ENCODE results near the gene MRPL50. TPM values are rescaled to one million over a fixed set of nuclear protein-coding genes. Genes with fewer than 3 reads are reported as not detected.

MRPL50 gene
- polyA plus RNA-seq, 4 donors = 18.0 to 31.2 (median 24.4) TPM

DNA sequence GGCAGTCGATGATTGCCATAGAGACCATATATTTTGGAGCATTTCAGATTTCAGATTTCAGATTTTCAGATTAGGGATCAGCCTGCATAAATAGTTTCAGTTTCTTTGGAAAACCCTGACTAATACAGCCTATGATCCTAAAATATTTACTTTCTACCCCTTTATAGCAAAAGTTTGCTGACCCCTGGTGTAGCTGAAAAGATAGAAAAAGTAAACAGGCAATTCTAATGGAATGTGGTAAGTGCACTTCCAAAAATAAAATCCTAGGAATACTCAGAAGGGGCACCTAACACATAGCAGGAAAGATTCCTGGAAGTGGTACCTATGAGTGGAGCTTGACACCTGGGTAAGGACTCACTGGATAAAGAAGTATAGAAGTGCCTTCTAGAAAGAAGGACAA, 48.1 kb downstream of the MRPL50 start:
- DNase-seq (ENCODE audit: low read depth in 4 of 4, low spot score in 3 of 4) = no peak

DNA sequence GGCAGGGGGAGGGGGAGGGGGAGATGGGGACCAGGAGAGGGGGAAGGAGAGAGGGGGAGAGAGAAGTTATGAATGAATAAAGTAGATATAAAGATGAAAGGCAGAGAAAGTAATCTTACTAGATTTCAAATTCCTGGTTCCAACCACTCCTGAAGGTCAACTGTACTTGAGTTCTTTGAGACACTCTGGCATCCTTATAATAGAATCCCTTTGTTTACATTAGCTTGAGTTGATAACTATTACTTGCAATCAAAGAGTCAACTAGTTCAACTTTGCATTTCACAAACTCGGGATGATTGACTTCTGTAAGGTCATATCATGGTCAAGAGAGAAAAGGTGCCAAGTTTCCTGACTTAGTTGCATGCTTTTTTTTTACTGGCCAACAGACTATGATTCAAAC, 55.8 kb downstream of the MRPL50 start:
- no peak for DNase-seq (ENCODE audit: low read depth in 4 of 4, low spot score in 3 of 4)

DNA sequence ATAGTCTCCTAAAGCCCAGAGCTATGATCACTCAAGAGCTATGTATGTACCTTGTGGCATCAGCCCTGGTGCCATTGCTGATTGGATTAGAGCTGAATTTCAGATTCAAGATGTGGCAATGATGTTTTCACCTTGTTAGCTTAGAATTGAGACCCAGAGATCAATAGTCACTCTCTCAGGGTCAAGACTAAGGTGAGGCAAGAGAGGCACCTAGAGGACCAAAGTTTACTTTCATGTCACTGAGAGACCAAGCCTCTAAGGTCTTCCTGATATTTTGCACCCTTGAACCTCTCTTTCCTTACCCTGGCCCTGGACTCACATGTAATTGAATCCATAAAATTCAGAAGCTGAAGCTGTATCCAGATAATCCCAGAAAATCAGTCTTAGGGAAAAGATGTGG, 56.5 kb downstream of the MRPL50 start:
- no peak for DNase-seq (ENCODE audit: low read depth in 4 of 4, low spot score in 3 of 4)

Other genes starting within 250 kb of the MRPL50 start
- under 1 TPM; 0.07 to 0.35 (median 0.23) TPM for gene BAAT, start 13.6 kb downstream of the MRPL50 start, polyA plus RNA-seq (ENCODE audit: insufficient read length in 4 of 4)
- gene ZNF189, start 233 bp upstream of the MRPL50 start, polyA plus RNA-seq (ENCODE audit: insufficient read length in 4 of 4) = 10 to 100 TPM; 34.3 to 46.6 (median 43.7) TPM
- gene ALDOB, start 37.2 kb upstream of the MRPL50 start, polyA plus RNA-seq (ENCODE audit: insufficient read length in 4 of 4) = 100 to 1,000 TPM in 3 of 4 donors, 10 to 100 TPM in 1; 23.0 to 791 (median 590) TPM
- 10 to 100 TPM; 55.7 to 70.4 (median 62.6) TPM for gene RNF20, start 135.2 kb upstream of the MRPL50 start, polyA plus RNA-seq (ENCODE audit: insufficient read length in 4 of 4)
- under 1 TPM; 0.04 to 0.17 (median 0.08) TPM for gene PPP3R2, start 196.4 kb upstream of the MRPL50 start, polyA plus RNA-seq (ENCODE audit: insufficient read length in 4 of 4)